GM12878 (cell line): ENCODE results near the gene LUM. TPM values are rescaled to one million over a fixed set of nuclear protein-coding genes. Genes with fewer than 3 reads are reported as not detected.

ENCODE experiments used
- ATAC-seq: fragments of 200-7000 bp; cut with Tn5 transposase; 3 replicates; pipeline ENCODE4 v1.9.1; 2020; ENCODE audit warnings: mild to moderate bottlenecking, moderate library complexity
- BruUV-seq: library from RNA; stranded (reverse); fragments of 400-500 nt; replicated peaks from 2 replicates; lab custom pipeline; 2021; lab: Mats Ljungman, UMichigan
- CTCF ChIA-PET: fragments of 300-600 bp; sonication (Branson Sonifier 250); formaldehyde crosslinking; extraction: SDS; loops from one replicate; lab custom pipeline; 2021; ENCODE audit warnings: inconsistent platforms; lab: Yijun Ruan, JAX
- POLR2A ChIA-PET: fragments of 350-600 bp; formaldehyde crosslinking; extraction: SDS; loops from one replicate; lab custom pipeline; 2021; ENCODE audit warnings: inconsistent platforms; lab: Charles Lee
- RAD21 ChIA-PET: fragments of 300-600 bp; sonication (Branson Sonifier 250); formaldehyde crosslinking; loops from one replicate; lab custom pipeline; 2023; ENCODE audit warnings: antibody characterized with exemption; ENCODE audit not compliant: unreplicated experiment; lab: Charles Lee
- SMC1A ChIA-PET: fragments of 300-600 bp; sonication (Branson Sonifier 250); formaldehyde crosslinking; loops from one replicate; lab custom pipeline; 2023; ENCODE audit not compliant: unreplicated experiment, uncharacterized antibody; lab: Charles Lee
- DNase-seq: peaks from one replicate; pipeline ENCODE4 v3.0.0-alpha.2; 2011; ENCODE audit warnings: low read depth, low spot score
- FAIRE-seq: peaks from 3 replicates; lab custom pipeline; 2011; peaks lifted over from hg19 to GRCh38; lab: Jason Lieb, UNC
- H2AFZ ChIP-seq: 2 replicates; pipeline ENCODE4 v1.6.0; 2011; ENCODE audit warnings: low read depth, low read length, control low read depth; ENCODE audit not compliant: control insufficient read depth
- H3K27ac ChIP-seq: 2 replicates; pipeline ENCODE4 v1.5.1; 2011; ENCODE audit warnings: control low read depth; ENCODE audit not compliant: control insufficient read depth, insufficient read depth
- H3K27me3 ChIP-seq, 2 experiments: replicated peaks in 1 of 2; 2 replicates each; pipeline versions ENCODE4 v1.6.0 to v1.6.1; 2011; ENCODE audit warnings: low read length in 1 of 2; ENCODE audit not compliant: control insufficient read depth in 2 of 2, insufficient read depth in 2 of 2
- H3K36me3 ChIP-seq, 2 experiments: 2 replicates each; pipeline ENCODE4 v1.5.1; 2011; ENCODE audit warnings: low read length in 1 of 2; ENCODE audit not compliant: control insufficient read depth in 2 of 2, insufficient read depth in 2 of 2
- H3K4me1 ChIP-seq: 2 replicates; pipeline ENCODE4 v1.6.1; 2011; ENCODE audit warnings: mild to moderate bottlenecking, low read length, moderate library complexity, mixed read lengths; ENCODE audit not compliant: control insufficient read depth, insufficient read depth
- H3K4me2 ChIP-seq: 2 replicates; pipeline ENCODE4 v1.6.0; 2011; ENCODE audit warnings: control low read depth; ENCODE audit not compliant: control insufficient read depth, insufficient read depth
- H3K4me3 ChIP-seq: fragments of 200-600 bp; sonication (generic); 2 replicates; pipeline ENCODE4 v1.5.1; 2016
- H3K79me2 ChIP-seq: 2 replicates; pipeline ENCODE4 v1.6.0; 2011; ENCODE audit warnings: low read length; ENCODE audit not compliant: control insufficient read depth, insufficient read depth
- H3K9ac ChIP-seq: 2 replicates; pipeline ENCODE4 v1.8.0; 2011; ENCODE audit warnings: low read length, control low read depth, mixed read lengths; ENCODE audit not compliant: control insufficient read depth, insufficient read depth
- H3K9me3 ChIP-seq: replicated peaks from 3 replicates; pipeline ENCODE4 v1.5.1; 2011; ENCODE audit warnings: mild to moderate bottlenecking, low read length; ENCODE audit not compliant: control insufficient read depth, insufficient read depth
- H4K20me1 ChIP-seq: 2 replicates; pipeline ENCODE4 v1.6.0; 2011; ENCODE audit not compliant: control insufficient read depth, insufficient read depth
- CREB1 ChIP-seq: IDR thresholded peaks from 2 replicates; pipeline ENCODE4 v1.6.1; 2012; ENCODE audit warnings: low read depth, mild to moderate bottlenecking, inconsistent platforms
- EP300 ChIP-seq, 2 experiments: fragments of 150-350 bp in 1 of 2; IDR thresholded peaks; 2 replicates each; pipeline ENCODE4 v1.6.1; 2011 to 2012; ENCODE audit warnings: low read depth in 2 of 2, low read length in 2 of 2, borderline replicate concordance in 1 of 2, improper control_type of control experiment in 1 of 2, inconsistent platforms in 1 of 2; ENCODE audit not compliant: control insufficient read depth in 1 of 2
- FOS ChIP-seq: IDR thresholded peaks from 3 replicates; pipeline ENCODE4 v1.6.1; 2011; ENCODE audit warnings: borderline replicate concordance; ENCODE audit not compliant: insufficient read length; ENCODE audit errors: extremely low read depth
- FOXM1 ChIP-seq: IDR thresholded peaks from 2 replicates; pipeline ENCODE4 v1.6.1; 2012; ENCODE audit warnings: low read depth, mild to moderate bottlenecking, inconsistent platforms, low read length, moderate library complexity
- HDGF ChIP-seq: fragments of 450-650 bp; IDR thresholded peaks from 2 replicates; pipeline ENCODE4 v1.6.1; 2016; ENCODE audit warnings: antibody characterized with exemption
- LARP7 ChIP-seq: fragments of 450-650 bp; IDR thresholded peaks from 2 replicates; pipeline ENCODE4 v1.6.1; 2017; ENCODE audit warnings: mild to moderate bottlenecking
- MYC ChIP-seq: IDR thresholded peaks from 2 replicates; pipeline ENCODE4 v1.6.1; 2011; ENCODE audit warnings: mild to moderate bottlenecking, low read length, moderate library complexity, inconsistent platforms; ENCODE audit not compliant: insufficient read depth, insufficient replicate concordance, insufficient read length, severe bottlenecking
- NFYB ChIP-seq: IDR thresholded peaks from 2 replicates; pipeline ENCODE4 v1.6.1; 2011; ENCODE audit warnings: low read depth, mild to moderate bottlenecking, low read length, improper control_type of control experiment, moderate library complexity; ENCODE audit not compliant: insufficient read depth
- NR2C2 ChIP-seq: IDR thresholded peaks from 2 replicates; pipeline ENCODE4 v1.6.1; 2011; ENCODE audit warnings: borderline replicate concordance, low read depth; ENCODE audit not compliant: control insufficient read depth, insufficient read length
- NR2F1 ChIP-seq: fragments of 450-650 bp; conservative IDR thresholded peaks from 2 replicates; pipeline ENCODE4 v1.6.1; 2017; ENCODE audit warnings: mild to moderate bottlenecking
- SPI1 ChIP-seq: IDR thresholded peaks from 2 replicates; pipeline ENCODE4 v1.6.1; 2011; ENCODE audit warnings: low read depth, mild to moderate bottlenecking, low read length, moderate library complexity, borderline replicate concordance; ENCODE audit not compliant: insufficient read depth
- USF1 ChIP-seq: IDR thresholded peaks from 2 replicates; pipeline ENCODE4 v1.6.1; 2011; ENCODE audit warnings: borderline replicate concordance, low read depth, mild to moderate bottlenecking, moderate library complexity, mixed read lengths, low read length; ENCODE audit not compliant: insufficient read depth; ENCODE audit errors: extremely low read length
- ZNF274 ChIP-seq: IDR thresholded peaks from one replicate; pipeline ENCODE4 v1.8.0; 2011; ENCODE audit not compliant: insufficient read length, insufficient read depth
- WGBS: methylation state at CpG from one replicate; pipeline ENCODE4 v1.1.6; 2016; ENCODE audit warnings: low lambda C conversion rate; ENCODE audit not compliant: insufficient replicate concordance, insufficient coverage; ENCODE audit errors: missing lambda C conversion rate; 5-methylcytosine and 5-hydroxymethylcytosine counted together
- in situ Hi-C: fragments of 300-500 bp; cut with MboI; formaldehyde crosslinking; loops from 9 replicates; pipeline ENCODE4 v1.14.3; 2018; ENCODE audit warnings: mixed read lengths
- intact Hi-C: fragments of 100-400 bp; cut with micrococcal nuclease; formaldehyde crosslinking; loops from one replicate; pipeline ENCODE4 v1.14.2; 2022; ENCODE audit not compliant: unreplicated experiment
- polyA plus RNA-seq, 11 experiments: library from polyadenylated mRNA; depleted of rRNA in 4 of 11; unstranded in 6 of 11; stranded (reverse) in 5 of 11; fragments of >200 nt; fragmentation: Nextera tagmentation in 4 of 11; fragmentation: Illumina TruSeq in 1 of 11; extraction: Ambion mirVana in 4 of 11; extraction: Trizol in 1 of 11; gene quantifications; 1 replicate in 1 of 11; 2 replicates in 10 of 11; pipeline versions ENCODE4 v1.2.1 to v1.2.3, GENCODE V29; 2011 to 2016; ENCODE audit warnings: inconsistent platforms in 2 of 11, missing spikeins in 2 of 11, low read depth in 1 of 11
- total RNA-seq, 4 experiments: library from RNA; depleted of rRNA in 3 of 4; stranded (reverse); fragments of >200 nt in 3 of 4; fragmentation: Illumina TruSeq in 1 of 4; extraction: Trizol in 1 of 4; gene quantifications; 2 replicates each; pipeline versions ENCODE4 v1.2.1 to v1.2.3, GENCODE V29; 2013 to 2021

Gene LUM
- total and polyA plus RNA-seq, 10 of the 15 experiments (the other 5 are each of a cell fraction or from before 2014, with no cell fraction given) = 0.09 to 0.31 TPM; not detected in 8

- Histone ChIP-seq H3K4me3 (no peak overlapping the region), H3K36me3 (no peaks in the 10 kb centered on the region), H3K9me3 (no peaks in the 10 kb centered on the region), H3K9ac (no peak overlapping the region), H3K27me3 (no peaks in the 10 kb centered on the region), H4K20me1 (no peaks in the 10 kb centered on the region), H3K4me2 (no peak overlapping the region), H3K27ac (no peak overlapping the region), H3K4me1 (no peaks in the 10 kb centered on the region), H3K79me2 (no peaks in the 10 kb centered on the region), H2AFZ (no peak overlapping the region)
- POLR2A ChIA-PET = no interaction called here
- in situ Hi-C loops = no loop called here
- DNase-seq = no peak
- no TSS peak for BruUV-seq
- TF ChIP-seq FOS (no peak), FOXM1 (no peak), NR2F1 (no peak), NFYB (no peak)
- ATAC-seq = no peak
- CTCF ChIA-PET = no interaction called here
- intact Hi-C loops = no loop called here
- no peak for FAIRE-seq
- 7% methylated on average over 2 of the region's 2 CpGs for WGBS
- RAD21 ChIA-PET = no interaction called here
- SMC1A ChIA-PET = no interaction called here
These were observed 44.7 kb upstream of the LUM start for GRCh38 chr12:91155990-91156389.

DNA sequence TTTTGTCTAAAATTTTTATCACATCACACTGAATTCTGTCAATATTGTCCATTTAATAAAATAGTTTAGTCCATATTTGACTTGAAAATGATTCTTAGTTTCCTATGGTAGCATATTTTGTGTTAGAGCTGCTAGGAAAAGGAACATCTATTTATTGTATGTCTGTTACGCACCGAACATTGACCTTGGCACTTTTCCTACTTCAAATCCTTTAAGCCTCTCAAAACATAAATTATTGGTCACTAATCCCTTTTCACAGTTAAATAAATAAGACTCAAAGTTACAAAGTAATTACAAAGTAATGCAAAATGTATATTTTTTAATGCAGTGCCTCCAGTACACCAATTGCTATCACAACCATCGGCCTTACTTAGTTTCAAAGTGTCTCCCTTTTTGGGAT, 42.8 kb upstream of the LUM start:
- Histone ChIP-seq H3K4me2 (no peak overlapping the region), H3K4me1 (no peaks in the 10 kb centered on the region), H2AFZ (no peak overlapping the region), H3K36me3 (no peaks in the 10 kb centered on the region), H3K4me3 (no peak overlapping the region), H4K20me1 (no peaks in the 10 kb centered on the region), H3K9me3 (no peaks in the 10 kb centered on the region), H3K79me2 (no peaks in the 10 kb centered on the region), H3K27me3 (no peaks in the 10 kb centered on the region), H3K9ac (no peak overlapping the region), H3K27ac (no peak overlapping the region)
- no TSS peak for BruUV-seq
- TF ChIP-seq ZNF274 (no peak), EP300 (IDR thresholded peaks at IDR 0.05; ENCODE audit: borderline replicate concordance in 1 of 2, control insufficient read depth in 1 of 2, low read depth in 2 of 2, low read length in 2 of 2) (no peak), NR2C2 (no peak), HDGF (no peak), LARP7 (no peak), SPI1 (no peak), CREB1 (no peak), USF1 (no peak), MYC (no peak)
- FAIRE-seq = no peak
- no peak for ATAC-seq
- SMC1A ChIA-PET = no interaction called here
- no peak for DNase-seq
- POLR2A ChIA-PET = no interaction called here
- in situ Hi-C loops (no loop called here), intact Hi-C loops (no loop called here)
- WGBS = 72% methylated on average over 3 of the region's 3 CpGs
- CTCF ChIA-PET = no interaction called here
- RAD21 ChIA-PET = no interaction called here
